Measurements from ENCODE around the gene EHD2.

DNA sequence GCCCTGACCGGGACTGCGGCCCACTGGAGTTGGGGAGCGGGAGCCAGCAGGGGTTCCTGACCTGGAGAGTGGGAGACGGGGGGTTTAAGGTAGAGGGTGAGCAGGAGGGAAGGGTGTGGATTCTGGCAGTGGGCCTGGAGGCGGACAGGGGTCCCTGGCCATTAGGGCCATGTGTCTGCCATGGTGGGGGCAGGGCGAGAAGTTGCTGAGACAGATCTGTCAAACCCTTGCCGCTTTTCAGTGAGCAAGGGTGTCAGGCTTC, 53.1 kb downstream of the EHD2 start:
- TF ChIP-seq, protein P1, sequence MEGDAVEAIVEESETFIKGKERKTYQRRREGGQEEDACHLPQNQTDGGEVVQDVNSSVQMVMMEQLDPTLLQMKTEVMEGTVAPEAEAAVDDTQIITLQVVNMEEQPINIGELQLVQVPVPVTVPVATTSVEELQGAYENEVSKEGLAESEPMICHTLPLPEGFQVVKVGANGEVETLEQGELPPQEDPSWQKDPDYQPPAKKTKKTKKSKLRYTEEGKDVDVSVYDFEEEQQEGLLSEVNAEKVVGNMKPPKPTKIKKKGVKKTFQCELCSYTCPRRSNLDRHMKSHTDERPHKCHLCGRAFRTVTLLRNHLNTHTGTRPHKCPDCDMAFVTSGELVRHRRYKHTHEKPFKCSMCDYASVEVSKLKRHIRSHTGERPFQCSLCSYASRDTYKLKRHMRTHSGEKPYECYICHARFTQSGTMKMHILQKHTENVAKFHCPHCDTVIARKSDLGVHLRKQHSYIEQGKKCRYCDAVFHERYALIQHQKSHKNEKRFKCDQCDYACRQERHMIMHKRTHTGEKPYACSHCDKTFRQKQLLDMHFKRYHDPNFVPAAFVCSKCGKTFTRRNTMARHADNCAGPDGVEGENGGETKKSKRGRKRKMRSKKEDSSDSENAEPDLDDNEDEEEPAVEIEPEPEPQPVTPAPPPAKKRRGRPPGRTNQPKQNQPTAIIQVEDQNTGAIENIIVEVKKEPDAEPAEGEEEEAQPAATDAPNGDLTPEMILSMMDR (IDR thresholded peaks at IDR 0.05), result no peak
- TF ChIP-seq POLR2A (IDR thresholded peaks at IDR 0.05), result no peak
